KMS-11 (cell line): ENCODE data around the gene POLA1.

Experiments used
- H2AFZ ChIP-seq: fragments of 200-600 bp; sonication (generic); 2 replicates; pipeline ENCODE4 v1.6.1; 2016; ENCODE audit warnings: antibody characterized with exemption, mixed run types, low read depth
- H3K27ac ChIP-seq: fragments of 200-600 bp; sonication (generic); 2 replicates; pipeline ENCODE4 v1.6.1; 2016; ENCODE audit warnings: mild to moderate bottlenecking, mixed run types
- H3K27me3 ChIP-seq: fragments of 200-600 bp; sonication (generic); 2 replicates; pipeline ENCODE4 v1.6.1; 2017; ENCODE audit warnings: mild to moderate bottlenecking, low read depth, mixed run types, moderate library complexity; ENCODE audit not compliant: insufficient read depth
- H3K36me3 ChIP-seq: fragments of 200-600 bp; sonication (generic); 2 replicates; pipeline ENCODE4 v1.6.1; 2017; ENCODE audit warnings: mild to moderate bottlenecking, mixed run types; ENCODE audit not compliant: insufficient read depth
- H3K4me1 ChIP-seq: fragments of 200-600 bp; sonication (generic); 2 replicates; pipeline ENCODE4 v1.6.1; 2016; ENCODE audit warnings: mild to moderate bottlenecking, low read depth, mixed run types; ENCODE audit not compliant: poor library complexity, severe bottlenecking
- H3K4me2 ChIP-seq: fragments of 200-600 bp; sonication (generic); 2 replicates; pipeline ENCODE4 v1.7.0; 2016; ENCODE audit warnings: mild to moderate bottlenecking, mixed run types
- H3K4me3 ChIP-seq: fragments of 200-600 bp; sonication (generic); IDR thresholded peaks from 2 replicates; pipeline ENCODE4 v1.6.1; 2017; ENCODE audit warnings: low read depth, low read length, mixed read lengths; ENCODE audit not compliant: insufficient read depth
- H3K79me2 ChIP-seq: fragments of 200-600 bp; sonication (generic); 2 replicates; pipeline ENCODE4 v1.6.1; 2016; ENCODE audit warnings: low read depth, mixed run types; ENCODE audit not compliant: insufficient read depth
- H3K9ac ChIP-seq: fragments of 200-600 bp; sonication (generic); 2 replicates; pipeline ENCODE4 v1.6.1; 2016; ENCODE audit warnings: mild to moderate bottlenecking, mixed run types
- H4K20me1 ChIP-seq: fragments of 200-600 bp; sonication (generic); 2 replicates; pipeline ENCODE4 v1.6.1; 2016; ENCODE audit warnings: mild to moderate bottlenecking, mixed run types; ENCODE audit not compliant: insufficient read depth
- CTCF ChIP-seq: fragments of 200-600 bp; sonication (generic); conservative IDR thresholded peaks from 2 replicates; pipeline ENCODE4 v1.6.1; 2017; ENCODE audit warnings: low read depth, mild to moderate bottlenecking, antibody characterized with exemption, low read length, moderate library complexity, mixed read lengths

Gene POLA1

GRCh38 chrX:24999511-24999910 lies 305.8 kb downstream of the POLA1 start:
- Histone ChIP-seq H3K4me3 (no peak overlapping the region), H3K27me3 (no peaks in the 10 kb centered on the region), H4K20me1 (no peaks in the 10 kb centered on the region)

GRCh38 chrX:25001808-25002660 lies 308.3 kb downstream of the POLA1 start:
- H3K79me2 ChIP-seq: no peaks in the 10 kb centered on the region
- H4K20me1 ChIP-seq: no peaks in the 10 kb centered on the region
- no peak overlapping the region for H3K4me2 ChIP-seq
- no peak overlapping the region for H3K27ac ChIP-seq
- no peaks in the 10 kb centered on the region for H3K27me3 ChIP-seq
- H3K36me3 ChIP-seq: no peaks in the 10 kb centered on the region
- no peak overlapping the region for H2AFZ ChIP-seq
- no peaks in the 10 kb centered on the region for H3K4me1 ChIP-seq
- no peak for TF ChIP-seq CTCF
- no peak overlapping the region for H3K4me3 ChIP-seq
- no peak overlapping the region for H3K9ac ChIP-seq

More at GRCh38 chrX:24999511-24999910, 305.8 kb downstream of the POLA1 start:
- no peaks in the 10 kb centered on the region for H3K36me3 ChIP-seq
- no peak for TF ChIP-seq CTCF
- no peak overlapping the region for H2AFZ ChIP-seq
- H3K79me2 ChIP-seq: no peaks in the 10 kb centered on the region
- no peak overlapping the region for H3K27ac ChIP-seq
- no peak overlapping the region for H3K9ac ChIP-seq
- no peaks in the 10 kb centered on the region for H3K4me1 ChIP-seq
- no peak overlapping the region for H3K4me2 ChIP-seq

- Histone ChIP-seq H3K4me1 (no peaks in the 10 kb centered on the region), H3K79me2 (no peaks in the 10 kb centered on the region), H3K4me2 (no peak overlapping the region), H3K36me3 (no peaks in the 10 kb centered on the region), H3K4me3 (no peak overlapping the region), H2AFZ (no peak overlapping the region), H4K20me1 (no peaks in the 10 kb centered on the region), H3K9ac (no peak overlapping the region), H3K27ac (no peak overlapping the region), H3K27me3 (no peaks in the 10 kb centered on the region)
- no peak for TF ChIP-seq CTCF
Measured at GRCh38 chrX:25002661-25003020, 308.9 kb downstream of the POLA1 start.

GRCh38 chrX:25003066-25003849 lies 309.5 kb downstream of the POLA1 start:
- H3K79me2 ChIP-seq: no peaks in the 10 kb centered on the region
- H3K4me2 ChIP-seq: no peak overlapping the region
- TF ChIP-seq CTCF: no peak
- no peaks in the 10 kb centered on the region for H3K27me3 ChIP-seq
- H3K27ac ChIP-seq: no peak overlapping the region
- H3K4me3 ChIP-seq: no peak overlapping the region
- H3K4me1 ChIP-seq: no peaks in the 10 kb centered on the region
- H3K36me3 ChIP-seq: no peaks in the 10 kb centered on the region
- H2AFZ ChIP-seq: no peak overlapping the region
- H3K9ac ChIP-seq: no peak overlapping the region
- no peaks in the 10 kb centered on the region for H4K20me1 ChIP-seq
